ENCODE results near the gene MPP3.
"Not testable (repeated sequence)": the region's sequence is repeated elsewhere in the genome, so short reads cannot be mapped to it uniquely, and the experiment has no call there.

The MPP3 gene

DNA sequence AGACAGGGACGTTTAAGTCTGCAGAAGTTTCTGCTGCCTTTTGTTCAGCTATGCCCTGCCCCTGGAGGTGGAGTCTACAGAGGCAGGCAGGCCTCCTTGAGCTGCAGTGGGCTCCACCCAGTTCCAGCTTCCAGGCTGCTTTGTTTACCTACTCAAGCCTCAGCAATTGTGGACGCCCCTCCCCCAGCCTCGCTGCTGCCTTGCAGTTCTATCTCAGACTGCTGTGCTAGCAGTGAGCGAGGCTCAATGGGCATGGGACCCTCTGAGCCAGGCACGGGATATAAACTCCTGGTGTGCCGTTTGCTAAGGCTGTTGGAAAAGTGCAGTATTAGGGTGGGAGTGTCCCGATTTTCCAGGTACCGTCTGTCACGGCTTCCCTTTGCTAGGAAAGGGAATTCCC, 34.9 kb downstream of the MPP3 start:
- DNase-seq, result not testable (repeated sequence)

DNA sequence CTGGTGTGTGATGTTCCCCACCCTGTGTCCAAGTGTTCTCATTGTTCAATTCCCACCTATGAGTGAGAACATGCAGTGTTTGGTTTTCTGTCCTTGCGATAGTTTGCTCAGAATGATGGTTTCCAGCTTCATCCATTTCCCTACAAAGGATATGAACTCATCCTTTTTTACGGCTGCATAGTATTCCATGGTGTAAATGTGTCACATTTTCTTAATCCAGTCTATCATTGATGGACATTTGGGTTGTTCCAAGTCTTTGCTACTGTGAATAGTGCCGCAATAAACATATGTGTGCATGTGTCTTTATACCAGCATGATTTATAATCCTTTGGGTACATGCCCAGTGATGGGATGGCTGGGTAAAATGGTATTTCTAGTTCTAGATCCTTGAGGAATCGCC, 40.3 kb downstream of the MPP3 start:
- DNase-seq, result not testable (repeated sequence)

DNA sequence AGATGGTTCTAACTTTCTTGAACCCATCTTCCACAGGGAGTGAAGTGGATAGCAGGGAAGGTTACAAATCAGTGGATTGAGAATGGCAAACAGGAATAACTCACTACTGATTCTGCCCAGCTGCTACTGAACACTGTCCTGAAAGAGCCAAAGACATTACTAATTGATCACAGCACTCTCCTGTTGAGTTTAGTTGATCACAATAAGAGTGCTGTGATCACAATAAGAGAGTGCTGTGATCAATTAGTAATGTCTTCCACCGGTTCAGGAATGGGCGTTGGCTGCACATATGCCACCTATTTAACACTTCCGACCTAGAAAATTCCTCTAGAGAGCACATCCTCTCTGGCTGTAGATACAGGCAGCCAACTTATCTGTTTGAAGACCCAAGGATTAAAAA, 41.4 kb downstream of the MPP3 start:
- DNase-seq, result no peak

DNA sequence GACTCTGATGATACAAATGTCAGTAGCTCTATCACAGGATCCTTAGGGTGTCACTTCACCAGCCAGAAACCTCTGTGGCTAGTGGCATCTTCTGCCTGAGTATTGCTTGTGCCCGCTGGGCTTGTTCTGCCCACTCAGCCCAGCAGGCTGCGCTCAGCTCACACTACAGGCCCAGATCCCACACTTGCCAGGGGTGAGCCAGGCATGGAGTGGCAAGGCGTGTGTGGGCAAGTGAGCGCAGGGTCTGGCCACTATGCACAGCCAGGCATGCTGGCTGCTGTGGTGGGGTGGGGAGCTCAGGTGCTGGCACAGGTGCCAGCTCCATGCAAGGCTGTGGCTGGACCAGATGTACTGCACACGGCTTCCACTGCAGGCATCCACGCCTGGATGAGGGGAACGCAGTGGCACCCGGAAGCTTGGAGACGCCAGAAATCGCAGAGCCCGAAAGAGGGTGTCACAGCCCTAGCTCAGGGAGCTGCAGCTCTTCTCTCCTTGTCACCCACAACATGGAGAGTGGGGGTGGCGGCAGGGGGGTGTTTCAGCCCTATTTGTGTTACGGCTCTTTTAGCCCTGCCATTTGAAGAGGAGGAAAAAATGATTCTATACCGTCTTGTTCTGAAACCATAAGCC, 42.5 kb downstream of the MPP3 start:
- DNase-seq, result no peak

DNA sequence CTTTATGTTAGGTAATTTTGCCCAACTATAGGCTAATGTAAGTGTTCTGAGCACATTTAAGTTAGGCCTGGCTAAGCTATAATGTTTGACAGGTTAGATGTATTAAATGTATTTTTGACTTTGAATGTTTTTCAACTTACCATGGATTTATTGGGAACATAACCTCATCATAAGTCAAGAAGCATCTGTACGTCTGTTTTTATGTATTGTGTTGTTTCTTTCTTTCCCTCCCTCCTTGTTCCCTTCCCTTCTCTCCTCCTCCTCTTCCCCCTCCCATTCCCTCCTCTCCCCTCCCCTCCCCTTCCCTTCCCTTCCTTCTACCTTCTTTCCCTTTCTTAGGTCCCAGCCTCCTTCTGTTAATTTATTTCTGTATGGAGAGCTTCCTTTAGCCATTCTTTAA, 43.5 kb downstream of the MPP3 start:
- no peak for DNase-seq

DNA sequence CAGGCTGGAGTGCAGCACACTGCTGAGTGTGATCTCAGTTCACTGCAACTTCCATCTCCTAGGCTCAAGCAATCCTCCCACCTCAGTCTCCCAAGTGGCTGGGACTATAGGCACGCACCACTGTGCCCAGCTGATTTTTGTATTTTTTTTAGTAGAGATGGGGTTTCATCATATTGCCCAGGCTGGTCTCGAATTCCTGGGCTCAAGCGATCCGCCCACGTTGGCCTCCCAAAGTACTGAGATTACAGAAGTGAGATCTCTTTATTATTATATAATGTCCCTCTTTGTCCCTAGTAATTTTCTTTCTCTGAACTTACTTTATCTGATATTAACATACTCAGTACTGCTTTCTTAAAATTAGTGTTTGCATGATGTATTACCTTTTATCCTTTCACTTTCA, 44.4 kb downstream of the MPP3 start:
- DNase-seq, result no peak

DNA sequence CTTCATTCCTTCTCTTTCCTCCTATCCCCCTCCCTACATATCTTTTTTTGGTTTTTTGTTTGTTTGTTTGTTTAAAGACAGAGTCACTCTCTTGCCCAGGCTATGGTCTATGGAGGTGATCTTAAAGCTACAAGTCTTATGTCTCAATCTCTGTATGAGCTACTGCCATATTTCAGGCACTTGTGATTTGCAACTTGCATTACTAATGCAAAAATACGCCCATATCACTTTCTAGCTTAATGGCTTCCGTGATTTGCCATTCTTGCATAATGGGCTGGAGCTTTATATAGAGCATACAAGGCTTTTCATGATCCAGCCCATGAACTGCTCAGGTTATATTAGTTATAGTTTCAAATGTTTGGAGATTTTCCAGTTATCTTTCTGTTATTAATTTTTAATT, 45.2 kb downstream of the MPP3 start:
- no peak for DNase-seq

DNA sequence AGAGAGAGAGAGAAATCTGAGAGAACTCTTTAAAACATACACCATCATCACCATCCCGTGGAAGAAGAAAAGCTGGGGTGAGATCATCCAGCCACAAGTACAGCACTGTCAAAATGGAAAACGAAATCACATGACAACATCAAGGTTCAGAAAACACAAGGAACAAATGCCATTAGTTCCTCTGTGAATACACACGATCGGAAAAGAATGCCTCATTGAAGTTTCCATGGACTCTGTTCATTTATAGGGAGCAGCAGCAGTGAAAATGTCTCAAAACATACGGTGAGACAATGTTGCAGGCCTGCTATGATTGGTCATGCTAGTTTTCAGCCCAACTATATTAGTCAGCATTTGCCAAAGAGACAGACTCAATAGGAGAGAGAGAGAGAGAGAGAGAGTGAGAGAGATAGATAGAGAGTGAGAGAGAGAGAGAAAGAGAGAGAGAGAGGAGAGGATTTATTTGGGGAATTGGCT, 48.3 kb downstream of the MPP3 start:
- no peak for DNase-seq

DNA sequence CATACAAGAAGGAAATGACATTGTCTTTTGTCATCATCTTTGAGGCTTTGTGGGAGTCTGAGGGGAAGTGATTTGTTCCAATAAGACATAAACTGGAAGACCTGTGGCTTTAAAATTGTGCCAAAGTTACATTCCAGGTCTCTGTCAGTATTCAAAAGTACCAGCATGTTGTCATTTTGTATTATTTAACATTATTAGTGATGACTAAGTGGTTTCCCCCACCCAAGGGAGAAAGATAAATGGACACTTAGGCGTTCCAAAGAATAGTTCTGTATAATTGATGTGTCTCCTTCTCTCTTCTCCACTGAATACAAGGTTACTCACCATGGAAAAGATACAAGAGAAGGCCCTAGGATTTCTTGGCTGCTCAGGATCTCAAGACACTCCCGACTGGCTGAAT, 48.9 kb downstream of the MPP3 start:
- no peak for DNase-seq

DNA sequence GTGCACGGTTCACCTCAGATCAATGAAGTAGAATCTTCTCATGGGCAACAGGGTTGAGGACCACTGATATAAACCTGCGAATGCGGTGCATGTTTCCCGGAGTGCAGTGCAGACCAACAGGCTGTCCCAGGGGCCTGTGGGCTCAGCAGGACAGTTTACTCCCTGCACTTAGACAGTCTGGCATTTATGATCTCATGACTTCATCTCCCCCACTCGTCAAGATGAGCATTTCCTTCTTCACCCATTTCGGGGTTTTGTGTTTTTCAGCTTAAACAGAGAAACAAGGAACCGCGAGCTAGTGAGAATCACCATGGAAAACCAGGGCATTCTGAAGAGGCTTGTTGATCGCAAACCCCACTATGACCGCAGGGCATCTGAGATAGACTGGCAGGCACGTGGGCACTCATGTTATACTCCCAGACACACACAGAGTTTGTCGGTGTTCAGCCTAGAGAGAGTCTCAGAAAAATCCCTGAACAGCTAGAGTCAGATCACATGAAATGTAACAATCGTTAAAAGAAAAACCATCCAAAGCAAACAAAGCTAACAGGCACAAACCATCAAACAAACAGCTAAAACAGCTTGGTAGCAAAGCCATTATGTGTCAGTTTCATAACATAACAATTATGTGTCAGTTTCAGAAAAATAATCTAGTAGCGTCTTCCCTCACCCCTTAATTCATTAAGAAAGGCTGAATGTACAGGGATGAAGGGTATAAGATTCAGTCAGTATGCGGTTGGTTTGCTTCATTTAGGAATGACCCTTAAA, 49.8 kb downstream of the MPP3 start:
- no peak for DNase-seq

DNA sequence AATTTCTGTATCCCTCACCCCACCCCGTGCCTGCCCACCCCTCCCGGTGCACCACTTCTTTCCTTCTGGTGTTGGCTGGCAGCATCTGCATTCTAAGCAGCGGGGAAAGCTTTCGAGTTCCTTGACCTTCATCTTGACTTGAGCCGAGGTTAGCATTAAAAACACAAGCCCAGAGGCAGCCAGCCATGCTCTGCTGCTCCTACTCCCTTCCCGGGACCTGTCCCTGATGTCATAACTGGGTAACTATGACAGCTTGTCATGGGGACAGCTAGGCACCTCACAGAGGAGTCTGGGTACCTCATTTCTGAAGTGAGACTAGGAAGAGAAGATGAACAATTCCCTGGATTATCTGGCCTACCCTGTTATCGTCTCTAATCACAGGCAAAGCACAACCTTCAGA, 52.8 kb downstream of the MPP3 start, which contains the start of gene CFAP97D1:
Gene CFAP97D1 (plus strand): TSS at position 301 of the 400 bp plus-strand sequence. CDS start 28 bp downstream, at position 329.
- no peak for DNase-seq

DNA sequence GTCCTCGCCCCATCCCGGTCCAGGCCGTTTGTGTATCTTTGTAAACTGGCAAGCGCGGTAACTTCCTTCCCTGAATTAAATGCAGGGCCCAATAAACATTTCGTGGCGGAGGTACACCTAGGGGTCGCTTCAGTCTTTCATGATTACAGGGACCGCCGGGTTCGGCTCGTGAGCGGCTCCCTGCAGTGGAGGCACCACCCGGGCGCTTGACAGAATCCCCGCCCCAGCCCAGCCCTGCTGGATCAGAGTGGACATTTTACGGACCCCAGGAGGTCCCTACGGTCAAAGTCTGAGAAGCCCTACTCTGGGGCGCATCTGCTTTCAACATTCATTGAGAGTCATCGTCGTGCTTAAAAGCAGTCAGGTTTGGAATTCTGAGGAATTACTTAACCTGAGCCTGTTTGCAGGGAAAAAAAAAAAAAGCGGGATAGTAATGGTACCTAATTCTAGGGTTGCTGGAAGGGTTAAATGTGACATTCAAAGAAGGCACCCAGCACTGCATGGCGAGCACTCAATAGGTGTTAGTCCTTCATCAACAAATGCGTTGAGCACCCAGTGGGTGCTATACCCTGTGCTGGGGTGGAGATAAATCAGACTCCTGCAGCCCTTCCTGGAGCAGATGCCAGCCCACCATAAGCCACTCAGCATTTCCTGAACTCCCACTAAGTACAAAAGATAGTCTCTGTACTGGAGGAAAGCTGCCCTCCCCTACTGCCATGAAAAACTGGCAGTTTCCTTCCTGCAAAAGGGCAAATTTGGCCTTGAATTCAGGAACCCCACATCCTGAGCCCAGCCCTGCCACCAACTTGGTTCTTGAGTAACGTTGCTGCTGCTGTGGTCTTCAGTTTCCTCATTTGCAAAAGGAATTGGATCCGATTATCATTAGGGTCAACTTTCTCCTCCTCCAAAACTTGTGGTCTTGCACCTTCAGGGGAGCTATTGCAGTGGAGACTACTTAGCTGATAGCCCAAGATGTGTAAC, 53.5 kb downstream of the MPP3 start:
- DNase-seq, result no peak

DNA sequence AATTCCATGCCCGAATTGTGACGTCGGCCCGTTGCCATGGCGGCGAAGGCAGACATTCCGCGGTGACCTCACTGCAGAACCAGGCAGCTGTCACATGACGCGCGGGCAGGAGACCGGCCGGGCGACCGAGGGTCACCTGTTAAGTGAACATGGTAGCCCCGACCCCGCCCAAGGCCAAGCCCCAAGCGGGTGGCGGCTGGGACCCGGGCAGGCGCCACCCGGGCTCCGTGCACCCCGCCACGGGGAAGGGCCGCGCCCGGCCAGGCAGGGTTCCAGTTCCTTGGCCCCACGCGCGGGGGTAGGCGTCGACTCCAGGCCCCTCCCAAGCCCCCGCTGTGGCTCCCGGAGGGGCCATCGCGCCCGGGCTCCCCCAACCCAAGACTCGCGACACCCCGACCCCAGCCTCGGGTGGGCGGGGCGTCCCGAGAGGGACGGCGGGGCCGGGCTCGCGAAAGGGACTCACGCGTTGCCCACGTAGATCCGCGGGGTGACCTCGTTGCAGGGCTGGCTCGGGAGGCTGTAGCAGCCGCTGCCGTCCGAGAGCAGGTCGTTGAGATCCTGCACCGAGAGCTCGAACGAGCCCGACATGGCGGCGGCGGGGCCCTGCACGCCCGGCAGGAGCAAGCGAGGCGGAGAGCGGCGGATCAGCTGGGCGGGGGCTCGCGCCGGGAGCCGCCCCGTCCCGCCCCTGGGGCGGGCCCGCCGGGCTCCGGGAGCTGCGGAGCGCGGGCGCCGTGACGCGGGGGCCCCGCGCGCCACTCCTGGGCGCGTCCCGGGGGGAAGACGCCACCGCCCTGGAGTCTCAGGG, 54.4 kb downstream of the MPP3 start, which contains the start of gene DUSP3:
Gene DUSP3 (minus strand): TSS at position 641 of the 808 bp plus-strand sequence. CDS start 53 bp downstream, at position 588.
- DNase-seq, result no peak

DNA sequence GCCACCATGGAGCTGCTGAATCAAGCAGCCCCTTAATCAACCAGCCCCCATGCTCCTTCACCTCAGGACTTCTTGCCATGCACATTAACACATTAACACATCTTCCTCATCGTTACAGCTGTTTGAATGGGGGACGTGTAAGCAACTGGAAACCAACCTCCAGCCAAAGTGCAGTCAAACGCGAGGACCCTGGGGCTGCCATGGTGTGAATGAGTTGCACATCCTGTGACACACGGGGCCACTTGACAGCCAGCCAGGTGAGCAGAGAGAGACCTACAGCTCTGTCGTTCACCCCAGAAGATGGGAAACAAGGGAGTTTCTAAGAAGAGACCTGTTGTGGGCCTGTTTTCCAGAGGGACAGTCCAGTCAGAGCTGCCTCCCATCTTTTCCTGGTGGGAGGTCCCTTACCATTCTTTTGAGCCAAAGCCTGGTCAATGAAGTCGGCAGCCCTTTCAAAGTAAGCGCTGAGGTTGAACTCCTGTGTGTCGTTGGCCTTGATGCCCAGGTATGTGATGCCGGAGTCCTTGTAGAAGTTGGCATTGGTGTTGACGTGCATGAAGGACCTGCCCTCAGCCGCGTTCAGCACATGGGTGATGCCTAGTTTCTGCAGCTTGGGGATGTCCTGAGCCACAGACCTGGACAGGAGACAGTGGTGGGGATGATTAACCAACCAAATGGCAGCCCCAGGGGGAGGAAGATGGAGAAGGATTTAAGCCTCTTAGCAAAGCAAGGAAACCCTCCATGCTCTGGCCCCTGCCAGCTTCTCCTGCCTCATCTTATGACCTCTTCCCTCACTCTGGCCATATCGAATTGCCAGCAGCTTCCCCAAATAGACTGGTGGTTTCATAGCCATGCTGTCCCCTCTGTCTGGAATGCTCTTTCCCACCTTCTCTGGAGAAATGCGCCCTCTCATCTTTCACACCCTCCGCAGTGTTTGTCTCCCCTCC, 58.4 kb downstream of the MPP3 start:
- DNase-seq, result no peak

DNA sequence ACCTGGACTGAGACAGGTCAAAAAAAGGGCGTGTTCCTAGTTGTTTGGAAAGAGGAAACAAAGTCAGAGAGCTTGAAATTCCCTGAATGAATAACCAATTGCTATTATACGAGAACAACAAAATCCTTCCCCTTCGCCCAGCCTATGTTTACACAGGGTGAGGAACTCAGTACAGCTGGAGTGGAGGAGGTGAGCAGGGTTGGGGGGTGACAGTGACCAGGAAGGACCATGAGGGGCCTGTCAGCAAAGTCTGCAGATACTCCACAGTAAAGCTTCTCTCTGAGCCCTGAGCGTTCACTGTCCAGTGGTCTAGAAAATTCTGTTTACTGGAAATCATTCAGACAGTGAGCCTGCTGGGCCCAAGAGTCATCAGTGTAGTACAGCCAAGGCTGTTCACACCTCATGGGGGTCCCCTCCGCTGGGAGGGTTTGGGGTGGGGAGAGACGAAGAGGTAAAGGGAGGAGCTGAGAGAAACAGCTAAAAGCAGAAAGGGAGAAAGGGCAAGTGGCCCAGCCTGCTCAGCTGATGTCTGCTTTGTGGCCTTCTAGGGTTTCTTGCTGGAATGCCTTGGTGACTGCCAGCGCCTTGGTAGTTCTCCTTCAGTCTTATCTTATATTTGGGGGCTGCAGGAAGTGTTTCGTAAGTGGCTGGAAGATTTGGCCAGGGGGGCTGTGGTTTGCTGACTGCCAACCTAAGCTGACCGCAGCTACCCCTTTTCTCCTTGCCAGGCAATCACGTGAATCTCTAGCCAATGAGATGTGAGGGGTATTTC, 59.9 kb downstream of the MPP3 start:
- no peak for DNase-seq

DNA sequence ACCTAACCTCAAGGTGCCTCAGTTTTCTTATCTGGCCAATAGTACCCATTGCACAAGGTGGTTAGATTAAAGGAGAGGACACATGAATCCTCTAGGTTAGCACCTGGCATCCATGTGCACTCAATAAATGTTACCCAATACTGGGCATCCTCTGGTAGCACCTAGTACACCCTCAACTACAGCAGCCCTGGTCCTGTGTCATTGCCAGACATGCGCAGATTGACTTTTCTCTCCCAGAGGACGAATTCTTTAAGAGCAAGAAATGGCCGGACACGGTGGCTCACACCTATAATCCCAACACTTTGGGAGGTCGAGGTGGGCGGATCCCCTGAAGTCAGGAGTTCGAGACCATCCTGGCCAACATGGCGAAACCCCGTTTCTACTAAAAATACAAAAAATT, 61.5 kb downstream of the MPP3 start:
- DNase-seq, result no peak

DNA sequence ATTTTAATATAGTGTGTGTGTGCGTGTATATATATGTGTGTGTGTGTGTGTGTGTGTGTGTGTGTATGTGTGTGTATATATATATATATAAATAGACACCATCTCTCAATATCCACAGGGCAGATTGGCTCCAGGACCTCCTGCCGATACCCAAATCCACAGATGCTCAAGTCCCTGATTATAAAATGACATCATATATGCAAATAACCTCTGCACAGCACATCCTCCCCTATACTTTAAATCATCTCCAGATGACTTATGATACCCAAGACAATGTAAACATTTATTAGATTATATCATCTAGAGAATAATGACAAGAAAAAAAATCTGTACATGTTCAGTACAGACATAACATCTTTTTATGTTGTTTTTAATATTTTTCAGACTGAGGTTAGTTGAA, 62.0 kb downstream of the MPP3 start:
- DNase-seq, result no peak

DNA sequence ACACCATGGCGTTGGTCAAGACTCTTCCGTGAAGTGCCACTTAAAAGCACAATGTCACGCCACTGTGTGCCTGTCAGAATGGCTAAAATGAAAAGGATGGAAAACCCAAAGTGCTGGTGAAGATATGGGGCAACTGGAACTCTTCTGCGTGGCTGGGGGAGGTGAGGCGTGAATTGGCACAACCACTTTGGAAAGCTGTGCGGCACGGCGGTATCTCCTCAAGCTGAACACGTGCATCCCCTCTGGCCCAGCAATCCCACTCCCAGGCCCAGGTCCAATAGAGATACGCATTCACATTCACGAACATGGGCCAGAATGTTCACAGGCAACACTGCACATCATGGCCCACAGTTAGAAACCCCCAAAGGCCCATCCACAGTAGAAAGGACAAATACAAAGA, 63.1 kb downstream of the MPP3 start:
- no peak for DNase-seq

DNA sequence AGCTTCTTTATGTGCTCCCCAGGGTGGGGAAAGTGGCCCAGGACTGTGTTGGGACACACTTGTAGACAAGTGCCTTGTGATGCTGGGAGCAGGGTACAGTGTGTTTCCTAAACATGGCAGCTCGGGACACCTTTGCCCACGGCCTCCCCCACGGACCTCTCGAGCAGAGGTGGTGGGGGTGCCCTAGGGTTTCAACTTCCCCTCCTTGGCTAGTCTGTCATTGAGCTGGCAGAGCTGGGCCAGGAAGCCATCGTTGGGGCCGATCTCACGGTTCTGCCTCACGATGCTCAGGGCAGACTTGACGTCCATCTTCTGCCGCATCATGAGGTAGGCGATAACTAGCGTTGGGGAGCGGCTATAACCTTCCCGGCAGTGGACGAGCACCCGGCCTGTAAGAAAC, 63.5 kb downstream of the MPP3 start:
- DNase-seq, result no peak

DNA sequence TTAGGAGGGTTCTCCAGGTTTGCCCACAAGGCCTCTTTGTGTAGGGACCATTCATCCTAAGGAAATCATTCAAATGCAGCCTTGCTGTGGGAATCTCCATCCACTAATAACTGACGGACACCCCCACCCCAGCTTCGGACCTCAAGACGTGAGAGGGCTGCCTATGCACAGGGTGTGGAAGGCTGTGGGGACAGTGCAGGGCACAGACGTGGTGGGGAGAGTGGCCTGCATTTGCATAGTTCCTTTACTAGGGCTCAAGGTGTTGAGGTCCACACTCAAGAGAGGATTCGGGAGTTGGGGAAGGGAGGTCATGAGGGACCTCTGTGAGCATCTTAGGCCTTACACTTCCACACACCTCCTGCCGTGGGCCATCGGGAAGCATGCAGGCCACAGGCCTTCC, 64.0 kb downstream of the MPP3 start:
- no peak for DNase-seq
